T-helper 2 cell (primary cell): ENCODE data around the gene GLYATL3.
A peak's percentile ranks its signal among the peaks of the same experiment; 100 is the strongest.

Experiments
- DNase-seq, 5 experiments: peaks; one replicate each; pipeline versions ENCODE4 v3.0.0 to v3.0.0-alpha.2; 2012 to 2022

Gene GLYATL3

DNA sequence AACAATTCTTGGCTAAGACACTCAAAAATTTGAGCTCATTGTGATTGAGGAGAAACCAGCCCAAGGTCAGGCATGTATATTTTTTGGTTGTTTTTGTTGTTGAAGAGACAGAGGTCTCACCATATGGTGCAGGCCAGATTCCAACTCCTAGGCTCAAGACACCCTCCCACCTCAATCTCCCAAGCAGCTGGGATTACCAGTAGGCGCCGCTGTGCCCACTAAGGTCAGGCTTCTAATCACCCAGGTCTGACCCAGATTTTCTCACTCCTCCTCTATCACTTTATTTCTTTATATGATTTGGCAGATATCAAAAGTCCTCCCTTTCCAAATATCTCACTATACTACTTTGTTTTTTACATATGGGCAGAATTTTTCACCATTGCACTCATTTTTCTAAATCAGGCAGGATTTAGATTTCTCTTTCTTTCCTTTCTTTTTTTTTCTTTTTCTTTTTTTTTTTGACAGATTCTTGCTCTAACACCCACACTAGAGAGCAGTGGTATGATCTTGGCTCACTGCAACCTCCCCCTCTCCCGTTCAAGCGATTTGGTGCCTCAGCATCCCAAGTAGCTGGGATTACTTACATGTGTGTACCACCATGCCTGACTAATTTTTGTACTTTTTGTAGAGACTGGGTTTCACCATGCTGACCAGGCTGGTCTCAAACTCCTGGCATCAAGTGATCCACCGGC, 49.0 kb downstream of the GLYATL3 start:
- DNase-seq, result no peak

DNA sequence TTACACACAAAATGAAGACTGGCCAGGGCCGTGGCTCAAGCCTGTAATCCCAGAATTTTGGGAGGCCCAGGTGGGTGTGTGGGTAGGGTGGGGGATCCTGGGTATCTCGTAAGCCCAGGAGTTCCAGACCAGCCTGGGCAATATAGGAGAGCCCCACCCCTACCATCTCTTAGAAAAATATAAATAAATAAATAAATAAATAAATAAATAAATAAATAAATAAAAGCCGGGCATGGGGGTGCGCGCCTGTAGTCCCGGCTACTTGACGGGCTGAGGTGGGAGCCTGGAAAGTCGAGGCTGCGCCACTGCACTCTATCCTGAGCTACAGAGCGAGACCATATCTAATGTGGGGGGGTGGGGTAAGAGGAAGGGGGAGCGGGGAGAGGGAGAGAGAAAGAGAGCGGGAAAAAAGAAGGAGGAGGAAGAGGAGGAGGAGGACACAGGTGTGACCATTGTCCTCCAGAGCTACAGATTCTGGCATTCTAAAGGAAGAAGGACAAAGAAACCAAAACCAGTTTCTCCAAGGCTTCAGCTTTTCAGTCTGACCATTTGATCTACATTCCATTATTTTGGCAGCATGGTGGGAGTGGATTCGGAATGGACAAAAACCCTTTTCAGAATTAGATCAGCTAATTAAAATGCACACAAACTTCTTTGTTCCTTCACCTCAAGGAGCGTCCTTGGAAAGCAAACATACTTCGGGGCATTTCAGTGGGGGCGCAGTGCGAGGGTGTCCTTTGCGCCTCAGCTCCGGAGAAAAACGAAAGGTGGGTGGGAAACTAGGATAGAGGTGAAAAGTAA, 50.2 kb downstream of the GLYATL3 start:
- DNase-seq, result no peak

DNA sequence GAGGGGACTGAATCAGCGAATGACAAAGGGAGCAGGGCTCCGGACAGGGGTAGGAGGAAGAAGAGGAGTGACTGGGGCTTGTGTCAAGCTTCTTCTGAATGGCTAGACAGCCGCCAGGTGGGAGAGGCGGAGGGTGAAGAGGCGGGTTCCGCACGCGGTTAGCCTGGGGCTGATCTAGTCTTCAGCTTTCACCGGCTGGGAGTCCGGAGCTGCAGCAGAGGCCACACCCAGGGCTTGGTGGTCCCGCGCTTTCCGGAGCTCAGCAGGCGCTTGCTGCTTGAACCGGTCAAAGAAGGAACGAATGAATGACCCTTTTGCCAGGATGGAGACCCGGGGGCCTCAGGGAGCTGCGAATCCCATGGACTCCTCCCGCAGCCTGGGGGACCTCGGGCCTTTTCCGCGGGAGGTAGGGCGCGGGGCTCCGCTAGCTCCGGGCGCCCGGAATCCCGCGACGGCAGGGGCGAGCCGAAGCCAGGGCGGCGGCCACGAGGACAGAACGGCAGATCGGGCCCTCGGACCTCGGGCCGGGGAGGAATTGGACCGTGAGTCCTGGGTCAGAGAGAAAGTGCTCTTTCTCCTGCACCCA, 50.9 kb downstream of the GLYATL3 start, which contains the start of gene C6orf141:
C6orf141 (plus strand) TSS at position 177 of the 586 bp plus-strand sequence; CDS start at position 302, 125 bp downstream.
- peak in 1 of 5 experiments; percentile 36 for DNase-seq

DNA sequence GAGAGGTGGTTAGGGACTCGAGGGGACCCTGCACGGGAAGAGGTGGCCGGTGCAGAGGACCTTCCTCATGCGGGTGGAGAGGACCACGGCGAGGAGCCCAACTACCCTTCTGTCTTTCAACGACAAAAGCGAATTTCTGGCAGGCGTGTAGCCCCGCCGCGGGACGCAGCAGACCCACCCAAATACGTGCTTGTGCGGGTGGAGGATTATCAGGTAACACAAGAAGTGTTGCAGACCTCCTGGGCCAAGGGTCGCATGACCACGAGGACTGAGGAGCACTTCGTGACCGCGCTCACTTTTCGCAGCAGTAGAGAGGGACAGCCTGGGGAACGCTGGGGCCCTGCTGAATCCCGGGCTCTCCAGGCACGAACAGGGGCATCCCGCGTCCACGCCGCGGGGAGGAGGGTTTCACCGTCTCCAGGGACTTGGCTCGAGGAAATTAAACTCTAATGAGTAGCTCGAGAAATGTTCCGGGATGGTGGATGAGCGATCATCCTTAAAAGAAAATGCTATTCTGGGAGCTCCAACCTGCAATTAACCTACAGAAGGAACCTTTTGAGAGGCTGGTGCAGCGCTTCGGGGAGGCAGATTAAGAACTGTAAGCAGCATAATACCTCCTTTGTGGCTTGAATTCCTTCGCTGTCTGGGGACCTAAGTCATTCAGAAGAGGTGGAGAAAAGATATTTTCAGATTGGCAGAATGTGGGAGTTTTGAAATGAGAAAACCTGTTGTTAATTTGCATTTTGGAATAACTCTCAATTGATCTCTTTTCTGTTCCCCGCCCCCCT, 51.5 kb downstream of the GLYATL3 start:
- no peak for DNase-seq

DNA sequence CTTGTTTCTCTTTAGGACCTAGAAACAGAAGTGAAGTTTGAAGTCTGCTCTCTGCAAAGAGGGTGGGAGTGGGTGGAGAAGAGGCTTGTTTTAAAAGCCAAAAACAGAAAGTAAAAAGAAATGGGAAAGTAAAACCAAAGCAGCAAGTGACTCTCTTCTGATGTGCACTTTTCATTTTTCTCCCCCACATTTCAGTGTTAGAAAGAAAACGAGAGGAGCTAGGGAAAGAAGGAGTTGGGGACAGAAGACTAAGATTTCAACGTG, 52.1 kb downstream of the GLYATL3 start:
- no peak for DNase-seq

DNA sequence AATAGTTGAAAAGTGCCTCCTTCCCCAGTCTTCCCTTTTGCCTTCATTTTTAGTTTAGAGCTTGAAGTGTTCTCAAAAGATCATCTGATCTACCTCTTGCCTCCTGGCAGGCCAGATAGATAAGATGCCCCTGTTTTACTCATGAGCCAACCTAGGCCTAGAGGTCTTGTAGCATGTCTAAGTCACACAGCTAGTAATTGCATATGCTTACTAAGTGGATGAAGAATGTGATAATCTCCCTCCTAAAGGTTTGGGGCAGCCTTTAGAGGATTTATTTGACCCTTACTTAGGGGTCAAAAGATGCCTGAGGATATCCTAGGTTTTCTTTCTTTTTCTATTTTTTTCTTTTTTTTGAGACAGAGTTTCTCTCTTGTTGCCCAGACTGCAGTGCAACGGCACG, 52.9 kb downstream of the GLYATL3 start:
- no peak for DNase-seq

DNA sequence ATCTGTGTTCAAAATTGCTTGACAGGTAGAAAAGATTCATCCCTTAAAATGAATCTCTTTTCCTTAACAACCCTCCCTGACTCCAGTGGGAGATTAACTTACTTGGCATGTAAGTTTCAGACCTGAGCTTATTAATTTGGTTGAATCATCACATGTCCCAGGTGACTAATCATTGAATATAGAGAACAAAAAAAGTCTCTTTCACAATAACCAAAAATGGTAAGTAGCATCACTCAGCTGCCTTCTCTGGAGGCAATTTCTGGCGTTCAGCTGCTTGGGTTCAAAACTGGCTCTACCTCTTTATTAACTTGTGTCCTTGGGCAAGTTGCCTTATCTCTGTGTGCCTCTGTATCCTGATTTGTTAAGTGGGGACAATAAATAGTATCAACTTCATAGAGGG, 53.7 kb downstream of the GLYATL3 start:
- DNase-seq, result no peak

DNA sequence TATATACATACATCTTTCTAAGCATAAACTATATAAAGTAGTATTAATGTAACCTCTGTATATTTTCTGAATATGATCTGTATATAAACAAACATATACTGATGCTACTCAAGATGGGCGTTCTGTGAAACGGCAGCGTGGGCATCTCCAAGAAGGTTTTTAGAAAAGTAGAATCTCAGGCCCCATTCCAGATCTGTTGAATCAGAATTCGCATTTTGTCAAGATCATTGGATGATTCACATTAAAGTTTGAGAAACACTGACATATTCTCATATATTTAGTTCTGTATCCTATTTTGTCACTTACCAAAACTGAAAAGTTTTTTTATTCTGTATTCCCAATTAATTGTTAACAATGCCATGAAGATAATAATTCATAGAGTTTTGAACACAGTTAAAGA, 56.2 kb downstream of the GLYATL3 start:
- DNase-seq, result no peak

DNA sequence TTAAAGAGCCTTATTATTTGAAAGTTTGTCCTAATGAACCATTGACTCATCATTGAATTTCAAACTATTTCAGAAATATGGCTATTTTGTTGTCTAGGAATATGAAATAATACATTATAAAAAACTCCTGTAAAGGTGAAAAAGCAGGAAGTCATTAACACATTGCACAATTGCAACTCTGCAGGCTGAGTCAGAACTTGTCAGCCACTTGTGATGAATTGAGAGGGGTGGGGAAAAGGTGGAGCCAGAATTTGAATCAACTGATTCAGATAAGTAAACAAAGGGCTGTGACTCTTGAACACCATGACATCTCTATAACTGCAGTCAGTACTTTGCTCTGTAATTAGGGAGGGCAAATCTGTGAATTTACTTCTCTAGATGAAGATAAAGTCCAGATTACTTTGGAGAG, 56.7 kb downstream of the GLYATL3 start:
- DNase-seq, result peak in 1 of 5 experiments; percentile 53

DNA sequence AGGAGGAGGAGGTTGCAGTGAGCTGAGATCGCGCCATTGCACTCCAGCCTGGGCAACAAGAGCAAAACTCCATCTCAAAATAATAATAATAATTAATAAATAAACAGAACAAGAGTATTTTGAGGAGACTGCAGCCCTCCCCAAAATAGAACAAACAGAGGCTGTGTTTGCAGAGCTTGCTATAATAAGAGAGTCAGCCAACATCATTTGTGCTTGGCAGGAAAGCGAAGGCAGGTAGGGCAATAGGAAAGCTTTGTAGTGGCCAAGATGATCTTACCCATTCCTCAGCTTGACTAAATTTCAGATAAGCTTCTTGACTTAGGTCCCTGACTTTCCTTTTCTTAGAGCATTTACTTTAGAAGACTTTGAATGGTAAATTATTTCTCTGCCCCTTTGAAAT, 57.5 kb downstream of the GLYATL3 start:
- no peak for DNase-seq

DNA sequence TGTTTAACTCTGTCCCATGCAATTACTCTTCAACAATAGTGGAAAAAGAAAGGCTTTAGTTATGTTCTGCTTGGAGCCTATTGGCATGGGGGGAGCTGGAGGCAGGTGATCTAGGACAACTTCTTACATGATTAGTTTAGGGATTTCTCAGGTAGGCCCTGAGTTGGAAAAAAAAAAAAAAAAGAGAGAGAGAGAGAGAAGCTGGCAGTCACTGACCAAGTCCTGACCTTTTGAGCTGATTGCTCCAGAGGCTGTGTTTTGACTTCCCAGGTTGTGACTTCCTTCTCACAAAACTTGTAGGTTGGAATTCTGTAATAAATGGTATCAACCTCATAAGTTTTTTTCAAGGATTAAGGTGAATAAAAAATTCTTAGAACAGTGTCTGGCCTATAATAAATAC, 58.5 kb downstream of the GLYATL3 start:
- DNase-seq, result no peak

DNA sequence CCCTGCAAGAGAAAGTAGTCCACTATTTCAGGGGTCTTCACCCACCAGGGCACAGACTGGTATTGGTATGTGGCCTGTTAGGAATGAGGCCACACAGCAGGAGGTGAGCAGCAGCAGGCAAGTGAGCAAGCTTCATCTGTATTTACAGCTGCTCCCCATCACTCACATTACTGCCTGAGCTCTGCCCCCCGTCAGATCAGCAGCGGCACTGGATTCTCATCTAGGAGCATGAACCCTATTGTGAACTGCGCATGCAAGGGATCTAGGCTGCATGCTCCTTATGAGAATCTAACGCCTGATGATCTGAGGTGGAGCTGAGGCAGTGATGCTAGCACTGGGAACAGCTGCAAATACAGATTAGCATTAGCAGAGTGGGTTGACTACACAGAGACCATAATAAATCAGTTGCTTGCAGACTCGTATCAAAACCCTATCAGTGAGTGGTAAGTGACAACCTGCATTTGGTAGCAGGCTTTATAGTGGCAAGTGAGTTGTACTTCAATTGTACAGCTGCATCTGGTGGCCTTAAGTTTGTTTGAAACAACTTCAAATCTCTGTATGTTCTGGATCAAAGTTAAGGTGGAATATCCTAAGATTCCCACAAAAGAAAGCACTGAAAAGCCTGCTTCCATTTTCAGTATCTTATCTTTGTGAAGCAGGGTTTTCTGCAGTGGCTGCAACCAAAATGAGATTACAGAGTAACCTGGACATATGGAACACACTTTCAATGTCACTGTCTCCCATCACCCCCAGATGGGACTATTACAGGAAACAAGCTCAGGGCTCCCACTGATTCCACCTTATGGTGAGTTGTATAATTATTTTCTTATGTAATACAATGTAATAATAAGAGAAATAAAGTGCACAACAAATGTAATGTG, 63.5 kb downstream of the GLYATL3 start:
- no peak for DNase-seq

DNA sequence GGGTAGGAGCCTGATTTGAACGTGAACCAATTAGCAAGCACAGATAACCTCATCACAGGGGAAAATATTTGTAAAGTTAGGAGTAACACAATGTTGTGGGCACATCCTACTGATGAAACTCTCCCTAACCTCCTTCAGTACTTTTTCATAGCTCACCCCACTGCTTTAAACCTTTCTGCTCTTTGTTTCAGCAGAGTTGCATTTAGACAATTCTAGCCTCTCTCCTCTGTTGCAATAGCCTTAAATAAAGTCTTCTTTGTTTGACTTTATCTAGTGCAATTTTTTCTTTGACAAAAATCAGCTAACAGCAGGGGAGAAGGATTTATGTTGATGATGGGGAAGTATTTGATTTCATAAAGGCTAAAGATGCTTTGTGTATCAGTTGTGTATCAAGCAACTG, 64.8 kb downstream of the GLYATL3 start:
- DNase-seq, result no peak

DNA sequence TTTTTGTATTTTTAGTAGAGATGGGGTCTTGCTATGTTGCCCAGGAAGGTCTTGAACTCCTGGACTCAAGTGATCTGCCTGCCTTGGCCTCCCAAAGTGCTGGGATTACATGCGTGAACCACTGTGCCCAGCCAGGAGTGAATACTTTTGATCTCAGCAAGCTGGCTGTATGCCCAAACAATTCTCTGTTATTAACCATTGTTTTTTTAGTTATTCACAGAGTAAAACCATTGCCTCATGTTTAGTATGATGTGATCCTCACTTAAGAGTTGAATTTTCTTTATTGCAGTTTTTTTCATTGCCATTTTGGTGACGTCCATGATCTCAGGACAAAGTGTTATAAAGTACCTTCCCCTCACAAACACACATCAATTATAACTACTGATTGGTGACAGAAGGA, 65.5 kb downstream of the GLYATL3 start:
- DNase-seq, result no peak

DNA sequence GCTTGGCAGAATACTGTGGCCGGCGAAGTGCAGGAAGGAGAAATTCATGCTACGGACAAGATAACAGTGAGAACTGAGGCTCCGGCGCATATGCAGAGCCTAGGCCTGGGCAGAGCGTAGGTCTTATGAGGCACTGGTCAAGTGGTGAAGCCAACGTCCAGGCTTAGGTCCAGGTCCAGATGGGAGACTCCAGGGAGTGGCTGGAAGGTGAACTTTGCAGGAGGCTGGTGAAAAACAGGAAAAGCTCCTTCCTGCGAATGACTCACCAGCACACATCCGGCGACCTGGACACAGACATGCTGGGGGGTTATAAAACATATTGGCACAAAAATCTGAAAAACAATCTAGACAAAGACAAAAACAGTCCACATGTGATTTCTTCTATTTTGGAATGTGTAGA, 66.1 kb downstream of the GLYATL3 start:
- DNase-seq, result no peak

DNA sequence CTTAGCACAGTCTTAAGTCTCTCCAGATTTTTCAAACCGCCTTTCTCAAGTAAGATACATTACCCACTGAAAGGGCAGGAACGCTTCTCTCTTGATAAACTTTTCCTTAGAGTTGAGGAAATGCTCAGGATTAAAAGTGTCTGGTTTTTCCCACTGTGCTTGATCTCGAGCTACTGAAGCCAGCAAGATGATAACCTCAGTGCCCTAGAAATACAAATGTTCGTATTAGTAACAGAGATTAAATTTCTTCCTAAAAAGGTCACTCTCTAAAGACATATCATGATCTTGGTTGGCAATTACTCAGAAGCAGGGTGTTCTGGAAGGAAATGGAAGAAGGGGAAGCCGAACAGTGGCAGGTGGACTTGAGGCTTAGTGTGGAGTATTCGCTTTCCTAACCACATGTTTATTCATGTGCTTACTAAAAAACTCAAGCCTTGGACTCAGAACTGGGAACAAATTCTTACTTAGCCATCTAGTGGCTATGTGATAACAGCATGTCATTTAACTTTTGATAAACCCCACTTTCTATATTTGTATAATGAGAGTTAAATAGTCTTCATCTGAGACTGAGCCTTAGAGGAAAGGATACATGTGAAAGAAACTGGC, 70.9 kb downstream of the GLYATL3 start:
- DNase-seq, result no peak

DNA sequence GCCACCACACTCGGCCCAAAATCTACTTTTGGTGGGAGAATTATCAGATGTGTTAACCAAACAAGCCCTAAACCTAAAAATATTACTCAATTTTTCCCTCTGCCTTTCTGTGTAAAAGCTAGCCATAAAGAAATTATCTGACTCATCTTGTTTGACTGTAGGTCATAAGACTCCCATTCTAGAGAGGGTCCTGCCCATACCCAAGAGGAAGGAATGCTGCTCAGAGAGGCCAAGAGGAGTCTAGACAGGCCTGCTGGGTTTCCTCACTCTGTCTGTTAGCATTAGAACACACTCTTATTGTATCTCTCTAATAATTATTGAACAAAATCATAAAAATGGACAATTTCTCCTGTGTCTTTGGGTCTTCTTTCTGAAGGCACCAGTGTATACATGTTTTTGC, 76.9 kb downstream of the GLYATL3 start:
- no peak for DNase-seq
